Neural progenitor cell (in vitro differentiated cells): ENCODE measurements around the gene EPHB1.

Experiments
- CTCF ChIP-seq: fragments of 200-600 bp; sonication (generic); IDR thresholded peaks from 2 replicates; pipeline ENCODE4 v1.5.1; 2017; ENCODE audit warnings: antibody characterized with exemption, mild to moderate bottlenecking
- EZH2 ChIP-seq: fragments of 200-600 bp; sonication (generic); IDR thresholded peaks from 2 replicates; pipeline ENCODE4 v1.6.1; 2017; ENCODE audit warnings: antibody characterized with exemption, mild to moderate bottlenecking, moderate library complexity

DNA sequence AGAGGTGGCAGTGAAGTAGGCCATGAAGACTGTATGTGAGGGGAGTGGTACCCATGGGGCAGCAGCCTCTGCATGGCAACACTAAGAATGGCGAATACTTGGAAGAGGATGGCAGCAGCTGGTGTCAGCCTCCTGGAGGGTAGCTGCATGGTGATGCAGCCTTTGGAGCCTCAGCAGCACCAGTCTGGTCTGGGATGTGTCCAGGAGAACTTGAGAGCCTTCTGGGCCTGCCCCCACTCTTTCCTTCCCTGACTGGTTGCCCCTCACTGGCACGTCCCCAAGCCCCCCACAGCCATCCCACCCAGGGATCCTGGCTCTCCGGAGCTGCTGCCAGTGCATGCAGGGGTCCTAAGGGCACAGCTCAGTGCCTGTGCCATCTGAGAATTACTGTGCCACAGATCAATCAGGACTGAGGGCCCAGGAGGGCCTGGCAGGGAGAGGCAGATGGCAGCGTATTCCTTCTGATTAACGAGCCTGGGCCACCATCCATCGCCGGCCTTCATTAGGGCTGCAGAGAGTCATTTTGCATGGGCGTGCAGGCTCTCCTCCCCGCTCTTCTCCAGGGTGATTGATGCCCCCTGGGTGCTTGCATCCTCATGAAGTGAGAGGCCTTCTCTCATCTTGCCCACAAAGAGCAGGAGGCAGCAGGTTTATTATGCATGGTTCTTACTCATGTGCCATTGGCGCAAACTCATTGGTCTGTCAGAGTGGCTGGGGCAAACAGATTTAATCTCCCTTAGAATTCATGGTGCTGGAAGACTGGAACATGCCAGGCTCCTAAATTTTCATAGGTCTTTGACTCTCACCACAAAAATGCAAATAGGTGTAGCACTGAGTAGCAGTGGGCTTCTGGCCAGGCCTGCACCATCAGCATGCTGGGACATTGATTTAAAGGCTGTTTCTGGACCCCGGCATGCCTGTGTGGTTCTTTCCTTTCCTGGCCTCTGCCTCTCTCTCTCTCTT lies 116.8 kb downstream of the EPHB1 start:
- TF ChIP-seq CTCF (no peak), EZH2 (no peak)
